Neuronal stem cell (in vitro differentiated cells): ENCODE results near the gene SYTL2.

ENCODE experiments used
- DNase-seq: peaks from one replicate; pipeline ENCODE4 v3.0.0-alpha.2; 2013; ENCODE audit warnings: low spot score
- H2AFZ ChIP-seq: one replicate; pipeline ENCODE4 v1.6.1; 2013; ENCODE audit warnings: mild to moderate bottlenecking, low read length, inconsistent platforms
- H2AK5ac ChIP-seq: 2 replicates; pipeline ENCODE4 v1.6.1; 2013; ENCODE audit warnings: low read depth, mild to moderate bottlenecking, inconsistent platforms, low read length, moderate library complexity, mixed read lengths
- H2BK120ac ChIP-seq: 2 replicates; pipeline ENCODE4 v1.6.1; 2013; ENCODE audit warnings: low read depth, mild to moderate bottlenecking, inconsistent platforms, low read length, moderate library complexity, mixed read lengths
- H2BK12ac ChIP-seq: one replicate; pipeline ENCODE4 v1.6.1; 2013; ENCODE audit warnings: low read length, inconsistent platforms
- H2BK15ac ChIP-seq: 2 replicates; pipeline ENCODE4 v1.6.1; 2013; ENCODE audit warnings: mild to moderate bottlenecking, low read length, inconsistent platforms, mixed read lengths
- H2BK5ac ChIP-seq: one replicate; pipeline ENCODE4 v1.6.1; 2013; ENCODE audit warnings: inconsistent platforms, mild to moderate bottlenecking, low read length, moderate library complexity
- H3K14ac ChIP-seq: one replicate; pipeline ENCODE4 v1.6.1; 2013; ENCODE audit warnings: low read length, inconsistent platforms
- H3K18ac ChIP-seq: 2 replicates; pipeline ENCODE4 v1.6.1; 2013; ENCODE audit warnings: low read length, inconsistent platforms
- H3K23ac ChIP-seq: 2 replicates; pipeline ENCODE4 v1.6.1; 2013; ENCODE audit warnings: low read depth, mild to moderate bottlenecking, mixed read lengths, low read length, inconsistent platforms; ENCODE audit not compliant: poor library complexity
- H3K27ac ChIP-seq: replicated peaks from 3 replicates; pipeline ENCODE4 v1.5.1; 2013; ENCODE audit warnings: low read length, inconsistent platforms
- H3K27me3 ChIP-seq, 3 experiments: 2 replicates each; pipeline ENCODE4 v1.6.1; 2013; ENCODE audit warnings: low read length in 3 of 3, mild to moderate bottlenecking in 2 of 3, inconsistent platforms in 1 of 3, low read depth in 1 of 3, mixed read lengths in 1 of 3, moderate library complexity in 1 of 3; ENCODE audit not compliant: control insufficient read depth in 3 of 3, insufficient read depth in 3 of 3
- H3K36me3 ChIP-seq, 2 donors: replicated peaks in 1 of 2; 2 replicates each; pipeline ENCODE4 v1.6.1; 2013; ENCODE audit warnings: low read length in 2 of 2; ENCODE audit not compliant: control insufficient read depth in 2 of 2, insufficient read depth in 2 of 2
- H3K4ac ChIP-seq: 2 replicates; pipeline ENCODE4 v1.6.1; 2013; ENCODE audit warnings: inconsistent platforms, mild to moderate bottlenecking, low read length, moderate library complexity
- H3K4me1 ChIP-seq, 2 donors: 1 replicate in 1 of 2; 2 replicates in 1 of 2; pipeline ENCODE4 v1.6.1; 2013; ENCODE audit warnings: low read length in 2 of 2, low read depth in 1 of 2; ENCODE audit not compliant: control insufficient read depth in 2 of 2, insufficient read depth in 1 of 2
- H3K4me2 ChIP-seq: one replicate; pipeline ENCODE4 v1.6.1; 2013; ENCODE audit warnings: mild to moderate bottlenecking, low read length, inconsistent platforms; ENCODE audit not compliant: insufficient read depth, poor library complexity, severe bottlenecking
- H3K4me3 ChIP-seq, 2 donors: 2 replicates each; pipeline ENCODE4 v1.5.1; 2013; ENCODE audit warnings: low read length in 2 of 2, mild to moderate bottlenecking in 2 of 2, inconsistent platforms in 1 of 2, moderate library complexity in 1 of 2
- H3K79me1 ChIP-seq: one replicate; pipeline ENCODE4 v1.6.1; 2013; ENCODE audit warnings: low read depth, mild to moderate bottlenecking, inconsistent platforms, low read length, moderate library complexity
- H3K9ac ChIP-seq: one replicate; pipeline ENCODE4 v1.6.1; 2013; ENCODE audit warnings: mild to moderate bottlenecking, low read depth, low read length, inconsistent platforms; ENCODE audit not compliant: poor library complexity
- H3K9me3 ChIP-seq, 2 donors: replicated peaks in 1 of 2; 2 replicates each; pipeline versions ENCODE3 to v1.6.1; 2013; ENCODE audit warnings: low read length in 2 of 2, mild to moderate bottlenecking in 2 of 2, inconsistent platforms in 1 of 2, low read depth in 1 of 2, mixed read lengths in 1 of 2, moderate library complexity in 1 of 2; ENCODE audit not compliant: control insufficient read depth in 2 of 2, insufficient read depth in 1 of 2
- H4K8ac ChIP-seq: one replicate; pipeline ENCODE4 v1.6.1; 2013; ENCODE audit warnings: low read depth, mild to moderate bottlenecking, inconsistent platforms, low read length, moderate library complexity
- H4K91ac ChIP-seq: one replicate; pipeline ENCODE4 v1.6.1; 2013; ENCODE audit warnings: low read length, low read depth, mild to moderate bottlenecking, inconsistent platforms; ENCODE audit not compliant: poor library complexity
- WGBS, 2 donors: extraction: QIAGEN DNeasy Blood & Tissue Kit; methylation state at CpG; one replicate each; pipeline ENCODE4 v1.1.7; 2013; ENCODE audit warnings: missing lambda C conversion rate in 2 of 2, mixed read lengths in 1 of 2; ENCODE audit not compliant: insufficient read length in 2 of 2, insufficient replicate concordance in 1 of 2; ENCODE audit errors: extremely low coverage in 2 of 2; 5-methylcytosine and 5-hydroxymethylcytosine counted together

The SYTL2 gene

GRCh38 chr11:85803920-85804319 lies 7.0 kb downstream of the SYTL2 start:
- Histone ChIP-seq H2BK12ac (no peak overlapping the region), H3K9ac (no peak overlapping the region), H2AK5ac (no peak overlapping the region), H4K8ac (no peak overlapping the region), H2BK15ac (no peak overlapping the region), H3K4ac (no peak overlapping the region), H3K4me2 (no peak overlapping the region), H3K27ac (no peak overlapping the region), H3K27me3 (peaks cover 0 to 26% (median 0%) of the 10 kb centered on the region in 3 experiments), H2BK5ac (no peak overlapping the region), H3K36me3 (no peaks in the 10 kb centered on the region), H2BK120ac (no peak overlapping the region), H3K14ac (no peak overlapping the region), H2AFZ (no peak overlapping the region), H3K23ac (no peak overlapping the region), H4K91ac (no peak overlapping the region), H3K4me3 (no peak overlapping the region), H3K4me1 (peaks cover 0 to 2% of the 10 kb centered on the region in 2 donors), H3K18ac (no peak overlapping the region), H3K79me1 (no peaks in the 10 kb centered on the region), H3K9me3 (no peaks in the 10 kb centered on the region)
- no peak for DNase-seq
- no CpG with 5 or more reads among the region's 2 CpGs for WGBS, 2 donors

- H2BK5ac ChIP-seq: no peak overlapping the region
- H3K4me3 ChIP-seq: no peak overlapping the region
- H2AFZ ChIP-seq: no peak overlapping the region
- no CpG with 5 or more reads among the region's 1 CpG for WGBS, 2 donors
- no peak overlapping the region for H3K23ac ChIP-seq
- no peak overlapping the region for H4K91ac ChIP-seq
- H3K18ac ChIP-seq: no peak overlapping the region
- no peak overlapping the region for H3K9ac ChIP-seq
- no peak overlapping the region for H3K4me2 ChIP-seq
- no peak overlapping the region for H2AK5ac ChIP-seq
- no peak overlapping the region for H2BK120ac ChIP-seq
- DNase-seq: no peak
- no peaks in the 10 kb centered on the region for H3K9me3 ChIP-seq
- peaks cover 0 to 2% of the 10 kb centered on the region in 2 donors for H3K4me1 ChIP-seq
- H3K4ac ChIP-seq: no peak overlapping the region
- H3K79me1 ChIP-seq: no peaks in the 10 kb centered on the region
- no peaks in the 10 kb centered on the region for H3K36me3 ChIP-seq
- no peak overlapping the region for H3K14ac ChIP-seq
- peaks cover 0 to 28% (median 0%) of the 10 kb centered on the region in 3 experiments for H3K27me3 ChIP-seq
- H2BK12ac ChIP-seq: no peak overlapping the region
- no peak overlapping the region for H2BK15ac ChIP-seq
- H4K8ac ChIP-seq: no peak overlapping the region
- H3K27ac ChIP-seq: no peak overlapping the region
Measured at GRCh38 chr11:85803303-85803702, 7.6 kb downstream of the SYTL2 start.

DNA sequence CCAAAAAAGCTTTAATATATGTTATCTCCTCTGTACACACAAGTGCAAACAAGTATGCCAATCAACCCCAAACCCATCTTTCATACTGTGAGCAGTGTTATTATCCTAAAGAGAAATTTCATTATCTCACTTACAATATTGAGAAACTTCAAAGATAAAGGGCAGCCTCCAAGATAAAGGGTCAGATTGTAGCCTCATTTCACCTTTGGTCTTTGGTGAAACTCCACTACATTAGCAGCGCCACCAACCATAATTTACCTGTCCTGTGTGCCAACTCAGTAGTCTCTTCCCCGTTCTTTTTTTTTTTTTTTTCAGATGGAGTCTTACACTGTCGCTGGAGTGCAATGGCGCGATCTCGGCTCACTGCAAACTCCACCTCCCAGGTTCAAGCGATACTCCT lies 9.4 kb downstream of the SYTL2 start:
- peaks cover 0 to 31% (median 0%) of the 10 kb centered on the region in 3 experiments for H3K27me3 ChIP-seq
- WGBS, 2 donors: no CpG with 5 or more reads among the region's 7 CpGs
- H3K27ac ChIP-seq: no peak overlapping the region
- H3K4me3 ChIP-seq: no peak overlapping the region
- no peak overlapping the region for H4K91ac ChIP-seq
- no peak overlapping the region for H2BK5ac ChIP-seq
- H3K23ac ChIP-seq: no peak overlapping the region
- H3K9ac ChIP-seq: no peak overlapping the region
- no peak overlapping the region for H3K4me2 ChIP-seq
- H3K79me1 ChIP-seq: no peaks in the 10 kb centered on the region
- H3K14ac ChIP-seq: no peak overlapping the region
- H4K8ac ChIP-seq: no peak overlapping the region
- no peak overlapping the region for H2AK5ac ChIP-seq
- no peaks in the 10 kb centered on the region for H3K4me1 ChIP-seq
- no peak overlapping the region for H2BK120ac ChIP-seq
- no peak overlapping the region for H3K18ac ChIP-seq
- no peaks in the 10 kb centered on the region for H3K36me3 ChIP-seq
- H2AFZ ChIP-seq: no peak overlapping the region
- H3K9me3 ChIP-seq: no peaks in the 10 kb centered on the region
- no peak for DNase-seq
- no peak overlapping the region for H2BK12ac ChIP-seq
- no peak overlapping the region for H2BK15ac ChIP-seq
- H3K4ac ChIP-seq: no peak overlapping the region

GRCh38 chr11:85800595-85801342 lies 10.2 kb downstream of the SYTL2 start:
- Histone ChIP-seq H3K18ac (no peak overlapping the region), H3K36me3 (no peaks in the 10 kb centered on the region), H3K9me3 (no peaks in the 10 kb centered on the region), H3K4me1 (no peaks in the 10 kb centered on the region), H3K27me3 (peaks cover 0 to 33% (median 0%) of the 10 kb centered on the region in 3 experiments), H3K14ac (no peak overlapping the region), H2BK5ac (no peak overlapping the region), H4K91ac (no peak overlapping the region), H3K23ac (no peak overlapping the region), H3K4me2 (no peak overlapping the region), H2AFZ (no peak overlapping the region), H3K4me3 (no peak overlapping the region), H2BK120ac (no peak overlapping the region), H3K27ac (no peak overlapping the region), H3K9ac (no peak overlapping the region), H4K8ac (no peak overlapping the region), H3K79me1 (no peaks in the 10 kb centered on the region), H2BK15ac (no peak overlapping the region), H3K4ac (no peak overlapping the region), H2AK5ac (no peak overlapping the region), H2BK12ac (no peak overlapping the region)
- WGBS, 2 donors: no CpG with 5 or more reads among the region's 4 CpGs
- no peak for DNase-seq
